ENCODE results near the gene TCF7L1. TPM values are rescaled to one million over a fixed set of nuclear protein-coding genes. Genes with fewer than 3 reads are reported as not detected.

The TCF7L1 gene
- polyA plus RNA-seq, 3 donors = 0.05 to 0.09 TPM; not detected in 1

- peaks cover 0 to 2% of the 10 kb centered on the region in 2 donors for H3K27me3 ChIP-seq (ENCODE audit: control insufficient read depth in 2 of 2, insufficient read depth in 2 of 2, low read length in 2 of 2)
- H4K20me1 ChIP-seq (ENCODE audit: insufficient read depth, low read length) = no peaks in the 10 kb centered on the region
- 95% methylated on average over 6 of the region's 8 CpGs for WGBS (ENCODE audit: insufficient coverage)
- Mint-ChIP-seq H3K27me3 (ENCODE audit: low read depth in 3 of 3) (peaks cover 5 to 7% (median 6%) of the 10 kb centered on the region in 3 donors), H3K4me3 (no peak overlapping the region), H3K4me1 (peaks cover 6% of the 10 kb centered on the region), H3K9me3 (peaks cover 0 to 2% (median 0%) of the 10 kb centered on the region in 7 donors), H3K36me3 (no peaks in the 10 kb centered on the region), H3K27ac (no peak overlapping the region)
- H3K36me3 ChIP-seq (replicated peaks in 1 of 2; ENCODE audit: control insufficient read depth in 1 of 2, insufficient read depth in 2 of 2, low read length in 2 of 2) = no peaks in the 10 kb centered on the region
- H3K27ac ChIP-seq (ENCODE audit: low read depth in 1 of 2, low read length in 2 of 2) = no peak overlapping the region
- intact Hi-C loops (cut with micrococcal nuclease) = no loop called here
- no peak for DNase-seq
- no peaks in the 10 kb centered on the region for H3K9me3 ChIP-seq (replicated peaks in 1 of 2; ENCODE audit: control insufficient read depth in 1 of 2, insufficient read depth in 1 of 2, low read length in 2 of 2)
- no peaks in the 10 kb centered on the region for H3K4me1 ChIP-seq (ENCODE audit: control insufficient read depth in 1 of 2, insufficient read depth in 2 of 2, low read length in 2 of 2)
- no peak overlapping the region for H3K4me3 ChIP-seq (replicated peaks in 1 of 3; ENCODE audit: low read depth in 2 of 3, low read length in 3 of 3)
- no peak overlapping the region for H3K4me2 ChIP-seq (replicated peaks; ENCODE audit: extremely low read depth, low read length, poor library complexity, severe bottlenecking)
- no peak for TF ChIP-seq CTCF (IDR thresholded peaks at IDR 0.05)
- no peaks in the 10 kb centered on the region for H3K79me2 ChIP-seq (ENCODE audit: insufficient read depth, low read length)
- H2AFZ ChIP-seq (ENCODE audit: insufficient read depth, low read depth, low read length, poor library complexity, severe bottlenecking) = no peak overlapping the region
- no peak overlapping the region for H3K9ac ChIP-seq (ENCODE audit: insufficient read depth, low read length, poor library complexity, severe bottlenecking)
Observed at GRCh38 chr2:85226783-85227182, 93.6 kb downstream of the TCF7L1 start.

- Mint-ChIP-seq H3K27ac (peak overlapping the region in 2 of 7 donors; percentile 28 to 43), H3K4me1 (peaks cover 6% of the 10 kb centered on the region), H3K4me3 (no peak overlapping the region), H3K27me3 (ENCODE audit: low read depth in 3 of 3) (peaks cover 3 to 6% (median 3%) of the 10 kb centered on the region in 3 donors), H3K36me3 (no peaks in the 10 kb centered on the region), H3K9me3 (peaks cover 0 to 2% (median 0%) of the 10 kb centered on the region in 7 donors)
- H3K4me1 ChIP-seq (ENCODE audit: control insufficient read depth in 1 of 2, insufficient read depth in 2 of 2, low read length in 2 of 2) = no peaks in the 10 kb centered on the region
- no peaks in the 10 kb centered on the region for H3K36me3 ChIP-seq (replicated peaks in 1 of 2; ENCODE audit: control insufficient read depth in 1 of 2, insufficient read depth in 2 of 2, low read length in 2 of 2)
- WGBS (ENCODE audit: insufficient coverage) = 72% methylated on average over 5 of the region's 10 CpGs
- no peak overlapping the region for H2AFZ ChIP-seq (ENCODE audit: insufficient read depth, low read depth, low read length, poor library complexity, severe bottlenecking)
- intact Hi-C loops (cut with micrococcal nuclease) = no loop called here
- H3K4me3 ChIP-seq (replicated peaks in 1 of 3; ENCODE audit: low read depth in 2 of 3, low read length in 3 of 3) = no peak overlapping the region
- peaks cover 0 to 3% of the 10 kb centered on the region in 2 donors for H3K27me3 ChIP-seq (ENCODE audit: control insufficient read depth in 2 of 2, insufficient read depth in 2 of 2, low read length in 2 of 2)
- no peaks in the 10 kb centered on the region for H3K9me3 ChIP-seq (replicated peaks in 1 of 2; ENCODE audit: control insufficient read depth in 1 of 2, insufficient read depth in 1 of 2, low read length in 2 of 2)
- H3K79me2 ChIP-seq (ENCODE audit: insufficient read depth, low read length) = no peaks in the 10 kb centered on the region
- DNase-seq = no peak
- TF ChIP-seq CTCF (IDR thresholded peaks at IDR 0.05) = no peak
- no peaks in the 10 kb centered on the region for H4K20me1 ChIP-seq (ENCODE audit: insufficient read depth, low read length)
- H3K9ac ChIP-seq (ENCODE audit: insufficient read depth, low read length, poor library complexity, severe bottlenecking) = no peak overlapping the region
- H3K4me2 ChIP-seq (replicated peaks; ENCODE audit: extremely low read depth, low read length, poor library complexity, severe bottlenecking) = no peak overlapping the region
- no peak overlapping the region for H3K27ac ChIP-seq (ENCODE audit: low read depth in 1 of 2, low read length in 2 of 2)
Observed at GRCh38 chr2:85230679-85231467, 97.7 kb downstream of the TCF7L1 start.

Measured in CD14-positive monocyte (primary cell).